PC-3 (cell line): ENCODE measurements around the gene PBX3.

Source experiments
- CTCF ChIP-seq: fragments of 300-600 bp; sonication (generic); conservative IDR thresholded peaks from 2 replicates; pipeline ENCODE4 v1.5.1; 2017; ENCODE audit warnings: antibody characterized with exemption, low read depth, mild to moderate bottlenecking, low read length
- EZH2phosphoT487 ChIP-seq: fragments of 300-600 bp; sonication (generic); IDR thresholded peaks from 2 replicates; pipeline ENCODE4 v1.6.1; 2018; ENCODE audit warnings: mild to moderate bottlenecking, antibody characterized with exemption, low read length, borderline replicate concordance

DNA sequence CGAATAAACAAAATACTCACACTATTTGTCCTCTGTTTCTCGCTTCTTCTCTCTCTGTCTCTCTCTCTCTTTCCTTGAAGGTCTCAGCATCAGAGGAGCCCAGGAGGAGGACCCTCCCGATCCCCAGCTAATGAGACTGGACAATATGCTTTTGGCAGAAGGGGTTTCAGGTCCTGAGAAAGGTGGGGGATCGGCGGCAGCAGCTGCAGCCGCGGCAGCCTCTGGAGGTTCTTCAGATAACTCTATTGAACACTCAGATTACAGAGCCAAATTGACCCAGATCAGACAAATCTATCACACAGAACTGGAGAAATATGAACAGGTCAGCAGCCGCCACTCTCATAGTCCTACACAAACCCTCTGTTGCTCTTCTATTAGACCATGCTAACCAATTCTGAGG lies 168.4 kb downstream of the PBX3 start:
- TF ChIP-seq CTCF = no peak
- TF ChIP-seq EZH2phosphoT487 = no peak
